RWPE1 (cell line): ENCODE data around the gene ADARB1.

ENCODE experiments used
- CTCF ChIA-PET: fragments of 350-600 bp; sonication (Branson Sonifier 250); formaldehyde crosslinking; extraction: SDS; loops from one replicate; lab custom pipeline; 2021; lab: Yijun Ruan, JAX
- POLR2A ChIA-PET: fragments of 400-600 bp; formaldehyde crosslinking; extraction: SDS; loops from one replicate; lab custom pipeline; 2020; ENCODE audit warnings: antibody characterized with exemption; ENCODE audit not compliant: low non-redundant PET; lab: Yijun Ruan, JAX
- DNase-seq: peaks from one replicate; pipeline ENCODE4 v3.0.0; 2012; ENCODE audit warnings: low spot score
- H3K27ac ChIP-seq: fragments of 450-650 bp; 2 replicates; pipeline ENCODE4 v1.5.1; 2017
- CTCF ChIP-seq: fragments of 450-650 bp; conservative IDR thresholded peaks from 2 replicates; pipeline ENCODE4 v1.5.1; 2017; ENCODE audit warnings: low read depth, mild to moderate bottlenecking

The ADARB1 gene

GRCh38 chr21:45060089-45060488 lies 14.3 kb upstream of the ADARB1 start:
- H3K27ac ChIP-seq = no peak overlapping the region
- DNase-seq = no peak
- TF ChIP-seq CTCF = no peak
- CTCF ChIA-PET = no interaction called here
- POLR2A ChIA-PET = no interaction called here

- CTCF ChIA-PET = no interaction called here
- DNase-seq = no peak
Observed at GRCh38 chr21:45060675-45061311, 13.6 kb upstream of the ADARB1 start.

GRCh38 chr21:45064091-45064490 lies 10.3 kb upstream of the ADARB1 start:
- H3K27ac ChIP-seq = no peak overlapping the region
- ChIA-PET CTCF (interaction anchor here (0.6 kb wide), 1 partner anchor 114 kb away, joined by 3 read pairs; no protein-coding TSS in a partner anchor), POLR2A (no interaction called here)
- no peak for DNase-seq
- no peak for TF ChIP-seq CTCF

More at GRCh38 chr21:45060675-45061311, 13.6 kb upstream of the ADARB1 start:
- no peak for TF ChIP-seq CTCF
- H3K27ac ChIP-seq = no peak overlapping the region
- POLR2A ChIA-PET = no interaction called here

GRCh38 chr21:45064618-45065399 lies 9.6 kb upstream of the ADARB1 start:
- POLR2A ChIA-PET = no interaction called here
- H3K27ac ChIP-seq = no peak overlapping the region
- CTCF ChIA-PET = interaction anchor here (0.6 kb wide), 1 partner anchor 115 kb away, joined by 3 read pairs; no protein-coding TSS in a partner anchor
- DNase-seq = no peak
- no peak for TF ChIP-seq CTCF

- no peak overlapping the region for H3K27ac ChIP-seq
- no peak for TF ChIP-seq CTCF
- DNase-seq = no peak
- POLR2A ChIA-PET = no interaction called here
- CTCF ChIA-PET = interaction anchor here (0.6 to 1.5 kb wide), 3 partner anchors 23 to 101 kb away, joined by 3 to 6 read pairs (median 3); no protein-coding TSS in a partner anchor
Observed at GRCh38 chr21:45067462-45068285, 6.7 kb upstream of the ADARB1 start.

GRCh38 chr21:45069085-45069484 lies 5.3 kb upstream of the ADARB1 start:
- DNase-seq = no peak
- H3K27ac ChIP-seq = no peak overlapping the region
- ChIA-PET CTCF (interaction anchor here (0.8 to 1.5 kb wide), 3 partner anchors 59 to 119 kb away, joined by 3 to 6 read pairs (median 5); no protein-coding TSS in a partner anchor), POLR2A (no interaction called here)
- TF ChIP-seq CTCF = no peak
